OCI-M2 (cell line): ENCODE results near the gene PPP1R8.
"Not testable (repeated sequence)": the region's sequence is repeated elsewhere in the genome, so short reads cannot be mapped to it uniquely, and the experiment has no call there.

Experiments
- DNase-seq: peaks from one replicate; lab custom pipeline; 2025; ENCODE audit not compliant: unreplicated experiment; lab: John Stamatoyannopoulos, UW

The PPP1R8 gene

DNA sequence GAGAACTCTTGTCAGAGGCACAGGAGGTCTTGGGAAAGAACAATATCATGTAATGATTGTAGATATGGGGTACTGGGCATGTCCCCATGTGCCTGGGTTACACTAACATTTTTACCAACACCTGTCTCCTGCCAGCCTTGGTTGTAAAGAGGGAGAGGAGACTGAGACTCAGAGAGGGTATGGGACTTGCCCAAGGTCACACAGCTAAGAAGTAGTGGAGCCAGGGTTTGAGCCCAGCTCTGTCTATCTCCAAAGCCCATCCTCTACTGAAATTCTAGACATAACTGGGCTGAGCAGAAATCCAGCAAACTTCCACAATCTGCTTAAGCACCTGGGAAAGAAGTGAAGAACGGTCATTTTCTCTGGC is 39.1 kb downstream of the PPP1R8 start:
- no peak for DNase-seq

DNA sequence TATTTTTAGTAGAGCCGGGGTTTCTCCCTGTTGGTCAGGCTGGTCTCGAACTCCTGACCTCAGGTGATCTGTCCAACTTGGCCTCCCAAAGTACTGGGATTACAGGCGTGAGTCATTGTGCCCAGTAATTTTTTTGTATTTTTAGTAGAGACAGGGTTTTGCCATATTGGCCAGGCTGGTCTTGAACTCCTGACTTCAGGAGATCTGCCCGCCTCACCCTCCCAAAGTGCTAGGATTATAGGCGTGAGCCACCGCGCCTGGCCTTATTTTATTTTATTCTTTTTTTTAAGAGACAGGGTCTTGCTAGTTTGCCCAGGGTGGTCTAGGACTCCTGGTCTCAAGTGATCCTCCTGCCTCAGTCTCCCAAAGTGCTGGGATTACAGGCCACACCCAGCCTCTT is 40.5 kb downstream of the PPP1R8 start:
- not testable (repeated sequence) for DNase-seq

DNA sequence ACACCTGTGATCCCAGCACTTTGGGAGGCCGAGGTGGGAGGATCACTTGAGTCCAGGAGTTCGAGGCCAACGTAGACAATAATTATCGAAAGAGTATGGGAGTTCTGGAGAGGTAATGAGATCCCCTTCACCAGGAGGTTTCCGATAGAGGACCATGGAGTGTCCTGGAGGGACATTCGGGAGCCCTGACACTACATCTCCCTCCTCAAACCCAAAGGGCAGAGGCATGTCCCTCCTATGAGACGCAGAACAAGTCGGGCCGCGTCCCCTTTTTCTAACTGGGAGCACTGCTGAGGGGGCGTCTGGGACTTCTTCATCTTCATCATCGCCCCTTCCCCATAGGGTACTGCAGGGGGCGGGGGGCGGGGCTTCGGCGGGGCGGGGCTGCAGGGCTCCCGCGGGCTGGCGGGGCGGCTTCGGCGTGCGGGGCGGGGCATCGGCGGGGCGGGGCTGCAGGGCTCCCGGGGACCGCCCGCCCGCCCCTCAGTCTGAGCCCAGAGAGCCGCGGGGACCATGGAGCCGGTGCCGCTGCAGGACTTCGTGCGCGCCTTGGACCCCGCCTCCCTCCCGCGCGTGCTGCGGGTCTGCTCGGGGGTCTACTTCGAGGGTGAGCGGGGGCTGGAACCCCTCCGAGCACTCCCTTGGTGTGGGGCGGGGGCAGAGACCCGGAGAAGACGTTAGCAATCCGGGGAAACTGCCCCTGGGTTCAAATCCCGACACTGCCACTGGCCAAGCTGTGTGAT is 41.6 kb downstream of the PPP1R8 start, which contains the start of gene THEMIS2:
TSS of gene THEMIS2 (plus strand) at position 486 of the 743 bp plus-strand sequence. CDS start at position 514, 28 bp downstream.
- DNase-seq: no peak

GRCh38 chr1:27872802-27873551 is 42.4 kb downstream of the PPP1R8 start:
- DNase-seq: no peak

GRCh38 chr1:27873671-27874384 is 43.2 kb downstream of the PPP1R8 start:
- DNase-seq: no peak

DNA sequence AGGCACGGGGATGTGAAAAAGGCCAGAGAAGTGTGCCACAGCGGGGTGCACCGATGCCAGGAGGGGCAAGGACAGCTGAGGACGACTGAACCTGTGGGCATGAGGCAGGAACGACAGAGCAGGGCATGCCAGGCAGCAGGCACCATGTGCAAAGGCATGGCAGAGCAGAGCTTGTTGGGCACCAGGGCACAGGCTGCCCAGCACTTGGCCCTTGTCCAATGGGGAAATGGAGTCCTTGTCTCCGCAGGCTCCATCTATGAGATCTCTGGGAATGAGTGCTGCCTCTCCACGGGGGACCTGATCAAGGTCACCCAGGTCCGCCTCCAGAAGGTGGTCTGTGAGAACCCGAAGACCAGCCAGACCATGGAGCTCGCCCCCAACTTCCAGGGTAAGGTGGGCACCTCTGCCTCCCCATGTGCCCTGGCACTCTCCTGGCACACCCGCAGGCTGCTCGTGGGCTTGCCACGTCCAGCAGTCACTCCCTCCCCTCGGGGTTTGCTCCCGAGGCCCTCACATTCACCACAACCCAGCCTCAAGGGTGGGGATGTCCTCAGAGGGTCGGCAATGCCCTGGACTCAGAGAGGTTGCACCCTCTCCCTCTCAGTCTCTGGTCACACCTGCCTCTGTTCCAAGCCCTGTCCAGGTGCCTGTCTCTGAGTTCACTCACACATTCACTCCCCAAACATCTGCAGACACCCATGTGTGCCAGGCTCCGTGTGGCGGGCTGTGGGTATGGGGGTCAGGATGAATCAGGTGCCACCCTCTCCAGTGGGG is 45.9 kb downstream of the PPP1R8 start:
- DNase-seq: no peak

- no peak for DNase-seq
These were observed 46.5 kb downstream of the PPP1R8 start for GRCh38 chr1:27877115-27877416.

- no peak for DNase-seq
These were observed 47.5 kb downstream of the PPP1R8 start for GRCh38 chr1:27878039-27878438.

DNA sequence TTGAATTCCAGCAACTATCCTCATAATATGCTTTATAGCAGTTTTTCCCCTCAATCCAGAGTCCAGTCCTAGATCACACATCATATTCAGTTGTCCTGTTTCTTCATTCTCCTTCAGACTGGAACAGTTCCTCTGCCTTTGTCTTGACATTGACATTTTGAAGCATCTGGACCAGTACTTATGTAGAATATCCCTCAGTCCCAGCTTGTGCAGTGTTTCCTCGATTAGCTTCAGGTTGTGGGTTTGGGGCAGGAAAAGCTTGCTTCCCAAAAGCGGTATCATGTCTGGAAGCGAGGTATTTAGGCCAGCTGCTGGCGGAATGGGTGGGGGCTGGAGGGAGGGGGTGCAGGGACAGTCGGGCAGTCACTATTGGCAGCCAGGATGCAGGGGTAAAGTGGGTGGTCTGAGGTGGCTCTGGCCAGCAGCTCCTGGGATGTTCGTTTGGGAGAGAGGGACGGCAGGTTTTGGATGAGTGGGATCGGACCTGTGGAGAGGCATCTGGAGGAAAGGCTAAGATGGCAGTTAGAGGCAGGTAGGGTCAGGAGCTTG is 48.3 kb downstream of the PPP1R8 start:
- DNase-seq: no peak

- no peak for DNase-seq
These were observed 48.9 kb downstream of the PPP1R8 start for GRCh38 chr1:27879374-27880082.

GRCh38 chr1:27882543-27882903 is 51.9 kb downstream of the PPP1R8 start:
- no peak for DNase-seq

GRCh38 chr1:27883536-27883935 is 53.0 kb downstream of the PPP1R8 start:
- DNase-seq: no peak

GRCh38 chr1:27884006-27884954 is 53.7 kb downstream of the PPP1R8 start:
- DNase-seq: no peak

DNA sequence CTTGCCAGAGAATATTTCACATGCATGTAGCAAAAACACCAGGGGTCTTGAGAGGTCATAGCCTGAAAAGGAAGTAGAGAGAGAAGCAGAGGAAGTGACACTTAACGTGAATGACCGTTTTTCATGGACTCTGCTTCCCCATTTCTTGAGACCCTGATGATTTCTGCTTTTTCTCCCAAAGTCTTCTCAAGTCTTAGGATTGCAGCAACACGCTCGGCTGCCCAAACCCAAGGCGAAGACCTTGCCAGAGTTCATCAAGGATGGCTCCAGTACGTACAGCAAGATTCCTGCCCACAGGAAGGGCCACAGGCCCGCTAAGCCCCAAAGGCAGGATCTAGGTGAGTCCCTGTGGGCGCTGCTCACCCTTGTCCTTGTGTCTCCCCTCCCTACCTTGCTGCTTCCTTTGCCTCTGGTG is 54.5 kb downstream of the PPP1R8 start:
- DNase-seq: no peak

GRCh38 chr1:27885621-27886352 is 55.2 kb downstream of the PPP1R8 start:
- DNase-seq: no peak

GRCh38 chr1:27886353-27886679 is 55.7 kb downstream of the PPP1R8 start:
- DNase-seq: no peak

GRCh38 chr1:27886744-27887143 is 56.2 kb downstream of the PPP1R8 start:
- DNase-seq: no peak

DNA sequence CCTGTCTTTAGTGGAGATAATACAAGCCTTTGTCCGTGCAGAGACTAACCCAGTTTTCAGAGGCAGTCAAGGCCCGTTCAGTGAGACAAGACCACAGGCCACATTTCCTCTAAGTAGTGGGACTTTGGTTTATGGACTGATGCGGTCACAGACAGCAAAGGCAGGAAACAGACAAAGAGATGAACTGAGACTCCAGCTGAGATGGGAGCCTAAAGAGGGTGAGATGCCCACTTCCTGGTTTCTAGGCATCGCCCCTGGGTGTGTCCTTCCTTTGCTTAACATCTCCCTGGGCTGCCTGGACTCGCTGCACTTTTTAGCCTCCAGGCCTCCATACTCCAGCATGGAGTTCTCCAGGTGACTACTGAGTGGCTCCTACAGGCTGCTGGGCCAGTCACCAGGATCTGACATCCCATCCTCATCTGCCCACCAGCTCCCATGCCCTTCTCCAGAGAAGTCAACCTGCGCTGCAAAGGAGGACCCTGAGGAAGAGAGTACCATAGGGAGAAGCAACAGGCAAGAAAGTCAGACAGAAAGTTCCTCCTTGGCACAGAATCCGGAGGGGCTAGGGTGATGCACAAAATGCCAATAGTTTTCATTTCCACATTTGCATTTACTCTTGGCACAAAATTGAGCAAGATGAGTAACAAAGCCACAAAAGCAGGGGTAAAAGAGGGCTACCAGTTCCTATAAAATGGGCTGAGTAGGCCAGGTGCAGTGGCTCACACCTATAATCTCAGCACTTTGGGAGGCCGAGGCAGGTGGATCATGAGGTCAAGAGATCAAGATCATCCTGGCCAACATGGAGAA is 56.8 kb downstream of the PPP1R8 start:
- no peak for DNase-seq
